GM23338 (cell line): ENCODE measurements around the gene TRIM37. TPM values are rescaled to one million over a fixed set of nuclear protein-coding genes. Genes with fewer than 3 reads are reported as not detected.

Experiments used
- ATAC-seq: fragments of 200-7000 bp; cut with Tn5 transposase; 3 replicates; pipeline ENCODE4 v1.9.1; 2020
- DNase-seq: peaks from one replicate; pipeline ENCODE4 v3.0.0-alpha.2; 2015; ENCODE audit warnings: low spot score
- H2AFZ ChIP-seq: fragments of 200-600 bp; sonication (generic); 2 replicates; pipeline ENCODE4 v1.8.0; 2016; ENCODE audit warnings: antibody characterized with exemption, mild to moderate bottlenecking, moderate library complexity
- H3F3A ChIP-seq: fragments of 200-600 bp; sonication (generic); replicated peaks from 2 replicates; pipeline ENCODE4 v1.8.0; 2017; ENCODE audit warnings: antibody characterized with exemption, mixed run types, low read depth
- H3K27ac ChIP-seq: fragments of 200-600 bp; sonication (generic); 2 replicates; pipeline ENCODE4 v1.6.1; 2016; ENCODE audit warnings: low read depth
- H3K27me3 ChIP-seq: fragments of 200-600 bp; sonication (generic); 2 replicates; pipeline ENCODE4 v1.8.0; 2016; ENCODE audit warnings: mild to moderate bottlenecking, mixed run types, moderate library complexity; ENCODE audit not compliant: insufficient read depth
- H3K36me3 ChIP-seq: fragments of 200-600 bp; sonication (generic); 2 replicates; pipeline ENCODE4 v1.8.0; 2016; ENCODE audit warnings: mild to moderate bottlenecking; ENCODE audit not compliant: insufficient read depth
- H3K4me1 ChIP-seq: fragments of 200-600 bp; sonication (generic); 2 replicates; pipeline ENCODE4 v1.8.0; 2016; ENCODE audit warnings: mild to moderate bottlenecking, moderate library complexity; ENCODE audit not compliant: insufficient read depth
- H3K4me2 ChIP-seq: fragments of 200-600 bp; sonication (generic); 2 replicates; pipeline ENCODE4 v1.7.1; 2017; ENCODE audit warnings: mixed run types
- H3K4me3 ChIP-seq: fragments of 200-600 bp; sonication (generic); 2 replicates; pipeline ENCODE4 v1.6.1; 2016; ENCODE audit warnings: mixed run types
- H3K79me2 ChIP-seq: fragments of 200-600 bp; sonication (generic); replicated peaks from 2 replicates; pipeline ENCODE4 v1.8.0; 2017; ENCODE audit warnings: mild to moderate bottlenecking; ENCODE audit not compliant: insufficient read depth
- H3K9me2 ChIP-seq: fragments of 200-600 bp; sonication (generic); 2 replicates; pipeline ENCODE4 v1.8.0; 2017; ENCODE audit not compliant: insufficient read depth
- H4K20me1 ChIP-seq: fragments of 200-600 bp; sonication (generic); replicated peaks from 2 replicates; pipeline ENCODE4 v1.8.0; 2017; ENCODE audit warnings: mild to moderate bottlenecking; ENCODE audit not compliant: insufficient read depth
- H3K27ac Mint-ChIP-seq: 2 replicates; pipeline ENCODE4 v1.8.0; 2020; ENCODE audit warnings: inconsistent platforms, mild to moderate bottlenecking, moderate library complexity, mixed read lengths
- H3K27me3 Mint-ChIP-seq: 3 replicates; pipeline ENCODE4 v1.8.0; 2022; ENCODE audit warnings: low read depth, mild to moderate bottlenecking, moderate library complexity, mixed read lengths, inconsistent platforms; ENCODE audit not compliant: insufficient read depth, poor library complexity
- H3K36me3 Mint-ChIP-seq: 3 replicates; pipeline ENCODE4 v1.8.0; 2021; ENCODE audit warnings: low read depth, mild to moderate bottlenecking, inconsistent platforms, moderate library complexity, mixed read lengths
- H3K4me1 Mint-ChIP-seq: 3 replicates; pipeline ENCODE4 v1.8.0; 2020; ENCODE audit warnings: mild to moderate bottlenecking, inconsistent platforms, mixed read lengths
- H3K4me3 Mint-ChIP-seq: 3 replicates; pipeline ENCODE4 v1.8.0; 2021; ENCODE audit warnings: moderate library complexity, mild to moderate bottlenecking, inconsistent platforms, mixed read lengths
- H3K9me3 Mint-ChIP-seq: 3 replicates; pipeline ENCODE4 v1.8.0; 2020; ENCODE audit warnings: moderate library complexity, mild to moderate bottlenecking, inconsistent platforms, mixed read lengths
- JUNB ChIP-seq: IDR thresholded peaks from one replicate; pipeline ENCODE4 v1.6.1; 2016; ENCODE audit warnings: antibody characterized with exemption; ENCODE audit not compliant: unreplicated experiment
- POLR2AphosphoS5 ChIP-seq: IDR thresholded peaks from 2 replicates; pipeline ENCODE4 v1.6.1; 2016; ENCODE audit warnings: antibody characterized with exemption, low read depth
- ZNF114 ChIP-seq: fragments of 250-450 bp; sonication (Bioruptor Pico); IDR thresholded peaks from 2 replicates; pipeline ENCODE4 v1.5.0; 2020; ENCODE audit warnings: mild to moderate bottlenecking, moderate library complexity
- polyA plus RNA-seq: library from polyadenylated mRNA; unstranded; fragments of >200 nt; fragmentation: Nextera tagmentation; extraction: Ambion mirVana; gene quantifications from 2 replicates; pipeline ENCODE4 v1.2.1, GENCODE V29; 2016
- total RNA-seq: library from RNA; depleted of rRNA; stranded (reverse); fragments of >200 nt; shearing (Covaris generic); gene quantifications from 2 replicates; pipeline ENCODE4 v1.2.3, GENCODE V29; 2014
- TF ChIP-seq, protein P1 (sequence below): fragments of 250-450 bp; sonication (Bioruptor Pico); IDR thresholded peaks from 2 replicates; pipeline ENCODE4 v1.5.0; 2020; ENCODE audit warnings: mild to moderate bottlenecking, moderate library complexity

The TRIM37 gene
- total and polyA plus RNA-seq, 2 experiments from 2014 or later: 61.1 to 71.2 TPM

DNA sequence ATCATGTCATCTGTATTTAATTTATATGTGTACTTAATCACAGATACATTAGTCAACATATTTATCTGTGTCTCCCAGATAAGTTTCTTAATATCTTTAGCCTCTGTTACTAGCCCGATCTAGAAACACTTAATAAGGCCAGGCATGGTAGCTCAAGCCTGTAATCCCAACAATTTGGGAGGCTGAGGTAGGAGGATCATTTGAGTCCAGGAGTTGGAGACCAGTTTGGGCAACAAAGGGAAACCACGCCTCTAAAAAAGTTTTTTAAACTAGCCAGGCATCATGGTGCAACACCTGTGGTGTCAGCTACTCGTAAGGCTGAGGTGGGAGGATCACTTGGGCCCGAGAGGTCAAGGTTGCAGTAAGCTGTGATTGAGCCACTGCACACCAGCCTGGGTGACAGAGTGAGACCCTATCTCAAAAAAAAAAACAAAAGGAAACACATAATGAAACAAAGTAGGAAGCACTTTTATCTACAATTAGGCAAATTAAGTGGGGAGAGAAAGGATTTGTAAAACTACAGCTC is 39.0 kb upstream of the TRIM37 start:
- no peak for TF ChIP-seq ZNF114 (CRISPR knock-in tag)
- TF ChIP-seq, protein P1, sequence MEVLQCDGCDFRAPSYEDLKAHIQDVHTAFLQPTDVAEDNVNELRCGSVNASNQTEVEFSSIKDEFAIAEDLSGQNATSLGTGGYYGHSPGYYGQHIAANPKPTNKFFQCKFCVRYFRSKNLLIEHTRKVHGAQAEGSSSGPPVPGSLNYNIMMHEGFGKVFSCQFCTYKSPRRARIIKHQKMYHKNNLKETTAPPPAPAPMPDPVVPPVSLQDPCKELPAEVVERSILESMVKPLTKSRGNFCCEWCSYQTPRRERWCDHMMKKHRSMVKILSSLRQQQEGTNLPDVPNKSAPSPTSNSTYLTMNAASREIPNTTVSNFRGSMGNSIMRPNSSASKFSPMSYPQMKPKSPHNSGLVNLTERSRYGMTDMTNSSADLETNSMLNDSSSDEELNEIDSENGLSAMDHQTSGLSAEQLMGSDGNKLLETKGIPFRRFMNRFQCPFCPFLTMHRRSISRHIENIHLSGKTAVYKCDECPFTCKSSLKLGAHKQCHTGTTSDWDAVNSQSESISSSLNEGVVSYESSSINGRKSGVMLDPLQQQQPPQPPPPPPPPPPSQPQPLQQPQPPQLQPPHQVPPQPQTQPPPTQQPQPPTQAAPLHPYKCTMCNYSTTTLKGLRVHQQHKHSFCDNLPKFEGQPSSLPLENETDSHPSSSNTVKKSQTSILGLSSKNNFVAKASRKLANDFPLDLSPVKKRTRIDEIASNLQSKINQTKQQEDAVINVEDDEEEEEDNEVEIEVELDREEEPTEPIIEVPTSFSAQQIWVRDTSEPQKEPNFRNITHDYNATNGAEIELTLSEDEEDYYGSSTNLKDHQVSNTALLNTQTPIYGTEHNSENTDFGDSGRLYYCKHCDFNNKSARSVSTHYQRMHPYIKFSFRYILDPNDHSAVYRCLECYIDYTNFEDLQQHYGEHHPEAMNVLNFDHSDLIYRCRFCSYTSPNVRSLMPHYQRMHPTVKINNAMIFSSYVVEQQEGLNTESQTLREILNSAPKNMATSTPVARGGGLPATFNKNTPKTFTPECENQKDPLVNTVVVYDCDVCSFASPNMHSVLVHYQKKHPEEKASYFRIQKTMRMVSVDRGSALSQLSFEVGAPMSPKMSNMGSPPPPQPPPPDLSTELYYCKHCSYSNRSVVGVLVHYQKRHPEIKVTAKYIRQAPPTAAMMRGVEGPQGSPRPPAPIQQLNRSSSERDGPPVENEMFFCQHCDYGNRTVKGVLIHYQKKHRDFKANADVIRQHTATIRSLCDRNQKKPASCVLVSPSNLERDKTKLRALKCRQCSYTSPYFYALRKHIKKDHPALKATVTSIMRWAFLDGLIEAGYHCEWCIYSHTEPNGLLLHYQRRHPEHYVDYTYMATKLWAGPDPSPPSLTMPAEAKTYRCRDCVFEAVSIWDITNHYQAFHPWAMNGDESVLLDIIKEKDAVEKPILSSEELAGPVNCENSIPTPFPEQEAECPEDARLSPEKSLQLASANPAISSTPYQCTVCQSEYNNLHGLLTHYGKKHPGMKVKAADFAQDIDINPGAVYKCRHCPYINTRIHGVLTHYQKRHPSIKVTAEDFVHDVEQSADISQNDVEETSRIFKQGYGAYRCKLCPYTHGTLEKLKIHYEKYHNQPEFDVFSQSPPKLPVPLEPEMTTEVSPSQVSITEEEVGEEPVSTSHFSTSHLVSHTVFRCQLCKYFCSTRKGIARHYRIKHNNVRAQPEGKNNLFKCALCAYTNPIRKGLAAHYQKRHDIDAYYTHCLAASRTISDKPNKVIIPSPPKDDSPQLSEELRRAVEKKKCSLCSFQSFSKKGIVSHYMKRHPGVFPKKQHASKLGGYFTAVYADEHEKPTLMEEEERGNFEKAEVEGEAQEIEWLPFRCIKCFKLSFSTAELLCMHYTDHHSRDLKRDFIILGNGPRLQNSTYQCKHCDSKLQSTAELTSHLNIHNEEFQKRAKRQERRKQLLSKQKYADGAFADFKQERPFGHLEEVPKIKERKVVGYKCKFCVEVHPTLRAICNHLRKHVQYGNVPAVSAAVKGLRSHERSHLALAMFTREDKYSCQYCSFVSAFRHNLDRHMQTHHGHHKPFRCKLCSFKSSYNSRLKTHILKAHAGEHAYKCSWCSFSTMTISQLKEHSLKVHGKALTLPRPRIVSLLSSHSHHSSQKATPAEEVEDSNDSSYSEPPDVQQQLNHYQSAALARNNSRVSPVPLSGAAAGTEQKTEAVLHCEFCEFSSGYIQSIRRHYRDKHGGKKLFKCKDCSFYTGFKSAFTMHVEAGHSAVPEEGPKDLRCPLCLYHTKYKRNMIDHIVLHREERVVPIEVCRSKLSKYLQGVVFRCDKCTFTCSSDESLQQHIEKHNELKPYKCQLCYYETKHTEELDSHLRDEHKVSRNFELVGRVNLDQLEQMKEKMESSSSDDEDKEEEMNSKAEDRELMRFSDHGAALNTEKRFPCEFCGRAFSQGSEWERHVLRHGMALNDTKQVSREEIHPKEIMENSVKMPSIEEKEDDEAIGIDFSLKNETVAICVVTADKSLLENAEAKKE (CRISPR knock-in tag): no peak
- no peak for TF ChIP-seq POLR2AphosphoS5
- no peak overlapping the region for H3K4me3 Mint-ChIP-seq
- no peaks in the 10 kb centered on the region for H3K9me2 ChIP-seq
- H3K27ac ChIP-seq: no peak overlapping the region
- peaks cover 9% of the 10 kb centered on the region; the same call in 1 of the 3 replicates for H3K36me3 Mint-ChIP-seq
- H3K27me3 Mint-ChIP-seq: no peaks in the 10 kb centered on the region
- no peak overlapping the region for H3K4me3 ChIP-seq
- H3K4me1 Mint-ChIP-seq: peaks cover 3% of the 10 kb centered on the region; the same call in 2 of the 3 replicates
- H3K36me3 ChIP-seq: no peaks in the 10 kb centered on the region
- H3K79me2 ChIP-seq: peaks cover 100% of the 10 kb centered on the region
- no peak overlapping the region for H3K27ac Mint-ChIP-seq
- no peak overlapping the region for H2AFZ ChIP-seq
- ATAC-seq (no peak), DNase-seq (no peak)
- no peaks in the 10 kb centered on the region for H3K27me3 ChIP-seq
- H3K4me2 ChIP-seq: no peak overlapping the region
- H4K20me1 ChIP-seq: peaks cover 62% of the 10 kb centered on the region
- no peaks in the 10 kb centered on the region for H3K9me3 Mint-ChIP-seq
- no peaks in the 10 kb centered on the region for H3F3A ChIP-seq
- H3K4me1 ChIP-seq: peaks cover 6% of the 10 kb centered on the region; the same call in 1 of the 2 replicates

DNA sequence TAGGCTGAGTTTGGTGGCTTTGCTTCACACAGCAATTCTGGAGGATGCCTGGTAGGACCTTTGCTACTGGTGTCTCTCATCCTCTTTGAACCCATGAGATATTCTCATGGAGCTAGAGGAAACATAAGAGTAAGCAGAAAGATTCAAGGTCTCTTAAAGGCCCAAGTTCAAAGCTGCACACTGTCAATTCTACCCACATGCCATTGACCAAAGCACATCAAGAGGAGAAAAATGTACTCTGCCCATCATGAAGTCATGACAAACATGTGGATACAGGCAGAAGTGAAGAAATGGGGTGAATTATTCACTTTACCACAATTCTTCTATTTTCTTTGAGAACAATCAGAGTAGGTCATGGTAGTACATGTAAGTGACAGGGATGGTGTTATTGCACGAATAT is 35.2 kb upstream of the TRIM37 start:
- H3F3A ChIP-seq: no peaks in the 10 kb centered on the region
- peaks cover 100% of the 10 kb centered on the region for H3K79me2 ChIP-seq
- H3K4me2 ChIP-seq: no peak overlapping the region
- ATAC-seq (no peak), DNase-seq (no peak)
- H3K27me3 ChIP-seq: no peaks in the 10 kb centered on the region
- Mint-ChIP-seq H3K9me3 (no peaks in the 10 kb centered on the region), H3K36me3 (peaks cover 6% of the 10 kb centered on the region; the same call in 1 of the 3 replicates), H3K4me1 (no peaks in the 10 kb centered on the region), H3K27ac (no peak overlapping the region), H3K27me3 (no peaks in the 10 kb centered on the region), H3K4me3 (no peak overlapping the region)
- H3K4me1 ChIP-seq: no peaks in the 10 kb centered on the region
- H2AFZ ChIP-seq: no peak overlapping the region
- no peaks in the 10 kb centered on the region for H3K9me2 ChIP-seq
- no peaks in the 10 kb centered on the region for H3K36me3 ChIP-seq
- no peak overlapping the region for H3K4me3 ChIP-seq
- no peak overlapping the region for H3K27ac ChIP-seq
- peaks cover 56% of the 10 kb centered on the region for H4K20me1 ChIP-seq
- TF ChIP-seq, protein P1 (CRISPR knock-in tag): no peak
- TF ChIP-seq ZNF114 (CRISPR knock-in tag) (no peak), JUNB (no peak)
